ENCODE measurements around the gene EGFLAM.

GRCh38 chr5:38469707-38470267 lies 211.4 kb downstream of the EGFLAM start:
- TF ChIP-seq, protein P1, sequence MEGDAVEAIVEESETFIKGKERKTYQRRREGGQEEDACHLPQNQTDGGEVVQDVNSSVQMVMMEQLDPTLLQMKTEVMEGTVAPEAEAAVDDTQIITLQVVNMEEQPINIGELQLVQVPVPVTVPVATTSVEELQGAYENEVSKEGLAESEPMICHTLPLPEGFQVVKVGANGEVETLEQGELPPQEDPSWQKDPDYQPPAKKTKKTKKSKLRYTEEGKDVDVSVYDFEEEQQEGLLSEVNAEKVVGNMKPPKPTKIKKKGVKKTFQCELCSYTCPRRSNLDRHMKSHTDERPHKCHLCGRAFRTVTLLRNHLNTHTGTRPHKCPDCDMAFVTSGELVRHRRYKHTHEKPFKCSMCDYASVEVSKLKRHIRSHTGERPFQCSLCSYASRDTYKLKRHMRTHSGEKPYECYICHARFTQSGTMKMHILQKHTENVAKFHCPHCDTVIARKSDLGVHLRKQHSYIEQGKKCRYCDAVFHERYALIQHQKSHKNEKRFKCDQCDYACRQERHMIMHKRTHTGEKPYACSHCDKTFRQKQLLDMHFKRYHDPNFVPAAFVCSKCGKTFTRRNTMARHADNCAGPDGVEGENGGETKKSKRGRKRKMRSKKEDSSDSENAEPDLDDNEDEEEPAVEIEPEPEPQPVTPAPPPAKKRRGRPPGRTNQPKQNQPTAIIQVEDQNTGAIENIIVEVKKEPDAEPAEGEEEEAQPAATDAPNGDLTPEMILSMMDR (IDR thresholded peaks at IDR 0.05) = no peak
- TF ChIP-seq EP300 (IDR thresholded peaks at IDR 0.05) (no peak), POLR2AphosphoS5 (IDR thresholded peaks at IDR 0.05) (no peak), POLR2A (IDR thresholded peaks at IDR 0.05) (no peak)
